ENCODE data around the gene PRKCZ.

DNA sequence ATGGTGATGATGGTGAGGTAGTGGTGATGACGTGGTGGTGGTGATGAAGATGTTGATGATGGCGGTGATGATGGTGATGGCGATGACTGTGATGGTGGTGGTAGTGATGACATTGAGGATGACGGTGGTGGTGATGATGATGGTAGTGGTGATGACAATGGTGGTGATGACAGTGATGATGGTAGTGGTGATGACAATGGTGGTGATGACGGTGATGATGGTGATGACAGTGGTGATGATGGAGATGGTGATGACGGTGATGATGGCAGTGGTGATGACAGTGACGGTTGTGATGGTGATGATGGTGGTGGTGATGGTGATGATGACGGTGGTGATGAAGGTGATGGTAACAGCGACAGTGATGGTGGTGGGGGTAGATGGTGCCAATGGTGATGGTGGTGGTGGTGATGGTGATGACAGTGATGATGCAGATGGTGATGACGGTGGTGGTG is 105.0 kb downstream of the PRKCZ start:
- TF ChIP-seq, protein P1, sequence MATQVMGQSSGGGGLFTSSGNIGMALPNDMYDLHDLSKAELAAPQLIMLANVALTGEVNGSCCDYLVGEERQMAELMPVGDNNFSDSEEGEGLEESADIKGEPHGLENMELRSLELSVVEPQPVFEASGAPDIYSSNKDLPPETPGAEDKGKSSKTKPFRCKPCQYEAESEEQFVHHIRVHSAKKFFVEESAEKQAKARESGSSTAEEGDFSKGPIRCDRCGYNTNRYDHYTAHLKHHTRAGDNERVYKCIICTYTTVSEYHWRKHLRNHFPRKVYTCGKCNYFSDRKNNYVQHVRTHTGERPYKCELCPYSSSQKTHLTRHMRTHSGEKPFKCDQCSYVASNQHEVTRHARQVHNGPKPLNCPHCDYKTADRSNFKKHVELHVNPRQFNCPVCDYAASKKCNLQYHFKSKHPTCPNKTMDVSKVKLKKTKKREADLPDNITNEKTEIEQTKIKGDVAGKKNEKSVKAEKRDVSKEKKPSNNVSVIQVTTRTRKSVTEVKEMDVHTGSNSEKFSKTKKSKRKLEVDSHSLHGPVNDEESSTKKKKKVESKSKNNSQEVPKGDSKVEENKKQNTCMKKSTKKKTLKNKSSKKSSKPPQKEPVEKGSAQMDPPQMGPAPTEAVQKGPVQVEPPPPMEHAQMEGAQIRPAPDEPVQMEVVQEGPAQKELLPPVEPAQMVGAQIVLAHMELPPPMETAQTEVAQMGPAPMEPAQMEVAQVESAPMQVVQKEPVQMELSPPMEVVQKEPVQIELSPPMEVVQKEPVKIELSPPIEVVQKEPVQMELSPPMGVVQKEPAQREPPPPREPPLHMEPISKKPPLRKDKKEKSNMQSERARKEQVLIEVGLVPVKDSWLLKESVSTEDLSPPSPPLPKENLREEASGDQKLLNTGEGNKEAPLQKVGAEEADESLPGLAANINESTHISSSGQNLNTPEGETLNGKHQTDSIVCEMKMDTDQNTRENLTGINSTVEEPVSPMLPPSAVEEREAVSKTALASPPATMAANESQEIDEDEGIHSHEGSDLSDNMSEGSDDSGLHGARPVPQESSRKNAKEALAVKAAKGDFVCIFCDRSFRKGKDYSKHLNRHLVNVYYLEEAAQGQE (IDR thresholded peaks at IDR 0.05; ENCODE audit: insufficient read depth in 1 of 2, low read depth in 2 of 2, low read length in 2 of 2): no peak
- TF ChIP-seq TAF1 (IDR thresholded peaks at IDR 0.05; ENCODE audit: borderline replicate concordance, insufficient read depth, low read length) (no peak), POLR2AphosphoS5 (IDR thresholded peaks at IDR 0.05; ENCODE audit: low read depth, low read length) (no peak), SIN3A (IDR thresholded peaks at IDR 0.05; ENCODE audit: borderline replicate concordance, insufficient read depth, low read length) (no peak)

All from PFSK-1 (cell line).